ENCODE results near the gene CNGA2. TPM values are rescaled to one million over a fixed set of nuclear protein-coding genes. Genes with fewer than 3 reads are reported as not detected.

CNGA2 gene
- polyA plus RNA-seq, 3 donors: not detected

DNA sequence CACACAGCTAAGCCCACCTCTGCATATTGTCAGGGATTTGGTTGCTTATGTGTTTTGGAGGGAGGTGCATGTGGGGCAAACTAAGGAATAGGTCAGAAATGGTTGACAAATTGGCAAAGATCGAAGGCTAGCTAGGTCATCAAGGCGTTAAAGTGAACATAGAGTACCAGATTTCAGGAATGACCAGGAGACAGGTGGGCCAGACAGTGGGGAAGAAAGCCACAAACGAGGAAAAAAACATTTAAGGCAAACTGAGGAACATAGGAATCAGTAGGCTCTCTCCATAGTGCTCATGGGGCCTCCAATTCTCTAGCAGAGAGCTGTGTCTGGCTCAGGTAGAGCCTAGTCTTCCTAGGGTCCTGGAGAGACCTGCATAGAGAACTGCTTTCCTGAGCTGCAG lies 57.4 kb downstream of the CNGA2 start:
- no peaks in the 10 kb centered on the region for H3K36me3 ChIP-seq (replicated peaks in 1 of 2; ENCODE audit: control insufficient read depth in 1 of 2, insufficient read depth in 2 of 2, low read length in 2 of 2)
- Mint-ChIP-seq H3K27ac (no peak overlapping the region), H3K27me3 (ENCODE audit: low read depth in 3 of 3) (peaks cover 3% of the 10 kb centered on the region in 3 donors), H3K4me1 (no peaks in the 10 kb centered on the region), H3K36me3 (no peaks in the 10 kb centered on the region), H3K4me3 (no peak overlapping the region), H3K9me3 (peaks cover 0 to 9% (median 2%) of the 10 kb centered on the region in 7 donors)
- H3K4me3 ChIP-seq (replicated peaks in 1 of 3; ENCODE audit: low read depth in 2 of 3, low read length in 3 of 3): no peak overlapping the region
- 100% methylated on average over 1 of the region's 3 CpGs for WGBS (ENCODE audit: insufficient coverage)
- no peaks in the 10 kb centered on the region for H3K9me3 ChIP-seq (replicated peaks in 1 of 2; ENCODE audit: control insufficient read depth in 1 of 2, insufficient read depth in 1 of 2, low read length in 2 of 2)
- TF ChIP-seq, protein P1, sequence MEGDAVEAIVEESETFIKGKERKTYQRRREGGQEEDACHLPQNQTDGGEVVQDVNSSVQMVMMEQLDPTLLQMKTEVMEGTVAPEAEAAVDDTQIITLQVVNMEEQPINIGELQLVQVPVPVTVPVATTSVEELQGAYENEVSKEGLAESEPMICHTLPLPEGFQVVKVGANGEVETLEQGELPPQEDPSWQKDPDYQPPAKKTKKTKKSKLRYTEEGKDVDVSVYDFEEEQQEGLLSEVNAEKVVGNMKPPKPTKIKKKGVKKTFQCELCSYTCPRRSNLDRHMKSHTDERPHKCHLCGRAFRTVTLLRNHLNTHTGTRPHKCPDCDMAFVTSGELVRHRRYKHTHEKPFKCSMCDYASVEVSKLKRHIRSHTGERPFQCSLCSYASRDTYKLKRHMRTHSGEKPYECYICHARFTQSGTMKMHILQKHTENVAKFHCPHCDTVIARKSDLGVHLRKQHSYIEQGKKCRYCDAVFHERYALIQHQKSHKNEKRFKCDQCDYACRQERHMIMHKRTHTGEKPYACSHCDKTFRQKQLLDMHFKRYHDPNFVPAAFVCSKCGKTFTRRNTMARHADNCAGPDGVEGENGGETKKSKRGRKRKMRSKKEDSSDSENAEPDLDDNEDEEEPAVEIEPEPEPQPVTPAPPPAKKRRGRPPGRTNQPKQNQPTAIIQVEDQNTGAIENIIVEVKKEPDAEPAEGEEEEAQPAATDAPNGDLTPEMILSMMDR (IDR thresholded peaks at IDR 0.05): no peak
- H3K4me2 ChIP-seq (replicated peaks; ENCODE audit: extremely low read depth, low read length, poor library complexity, severe bottlenecking): no peak overlapping the region
- intact Hi-C loops (cut with micrococcal nuclease): no loop called here
- DNase-seq: no peak
- H3K27me3 ChIP-seq (ENCODE audit: control insufficient read depth in 2 of 2, insufficient read depth in 2 of 2, low read length in 2 of 2): no peaks in the 10 kb centered on the region
- H3K79me2 ChIP-seq (ENCODE audit: insufficient read depth, low read length): no peaks in the 10 kb centered on the region
- no peaks in the 10 kb centered on the region for H3K4me1 ChIP-seq (ENCODE audit: control insufficient read depth in 1 of 2, insufficient read depth in 2 of 2, low read length in 2 of 2)
- H4K20me1 ChIP-seq (ENCODE audit: insufficient read depth, low read length): no peaks in the 10 kb centered on the region
- no peak overlapping the region for H3K27ac ChIP-seq (ENCODE audit: low read depth in 1 of 2, low read length in 2 of 2)
- H2AFZ ChIP-seq (ENCODE audit: insufficient read depth, low read depth, low read length, poor library complexity, severe bottlenecking): no peak overlapping the region
- H3K9ac ChIP-seq (ENCODE audit: insufficient read depth, low read length, poor library complexity, severe bottlenecking): no peak overlapping the region

DNA sequence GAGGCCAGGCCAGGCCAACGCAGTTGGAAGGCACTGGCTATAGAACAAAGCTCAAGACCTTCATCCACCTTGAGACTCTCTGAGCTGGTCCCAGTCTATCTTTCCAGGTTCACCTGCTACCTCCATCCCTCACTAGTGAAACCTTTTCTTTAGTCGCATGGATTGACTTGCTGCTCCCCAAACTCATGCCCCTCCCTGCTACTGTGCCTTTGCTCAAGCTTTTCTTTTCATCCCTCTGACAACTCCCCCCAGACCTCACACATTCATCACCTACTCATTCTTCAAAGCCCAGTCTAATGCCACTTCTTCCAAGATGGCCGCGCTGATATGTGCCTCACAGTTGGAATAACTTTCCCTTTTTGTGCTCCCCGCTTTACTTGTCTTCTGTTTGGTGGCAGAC lies 58.0 kb downstream of the CNGA2 start:
- no peak overlapping the region for H3K4me3 ChIP-seq (replicated peaks in 1 of 3; ENCODE audit: low read depth in 2 of 3, low read length in 3 of 3)
- peaks cover 0 to 9% (median 2%) of the 10 kb centered on the region in 7 donors for H3K9me3 Mint-ChIP-seq
- TF ChIP-seq, protein P1 (IDR thresholded peaks at IDR 0.05): no peak

More for the DNA sequence above, 58.0 kb downstream of the CNGA2 start:
- Histone ChIP-seq H3K4me1 (ENCODE audit: control insufficient read depth in 1 of 2, insufficient read depth in 2 of 2, low read length in 2 of 2) (no peaks in the 10 kb centered on the region), H3K9me3 (replicated peaks in 1 of 2; ENCODE audit: control insufficient read depth in 1 of 2, insufficient read depth in 1 of 2, low read length in 2 of 2) (no peaks in the 10 kb centered on the region), H3K9ac (ENCODE audit: insufficient read depth, low read length, poor library complexity, severe bottlenecking) (no peak overlapping the region), H3K79me2 (ENCODE audit: insufficient read depth, low read length) (no peaks in the 10 kb centered on the region), H2AFZ (ENCODE audit: insufficient read depth, low read depth, low read length, poor library complexity, severe bottlenecking) (no peak overlapping the region), H4K20me1 (ENCODE audit: insufficient read depth, low read length) (no peaks in the 10 kb centered on the region), H3K27ac (ENCODE audit: low read depth in 1 of 2, low read length in 2 of 2) (no peak overlapping the region), H3K27me3 (ENCODE audit: control insufficient read depth in 2 of 2, insufficient read depth in 2 of 2, low read length in 2 of 2) (no peaks in the 10 kb centered on the region), H3K4me2 (replicated peaks; ENCODE audit: extremely low read depth, low read length, poor library complexity, severe bottlenecking) (no peak overlapping the region), H3K36me3 (replicated peaks in 1 of 2; ENCODE audit: control insufficient read depth in 1 of 2, insufficient read depth in 2 of 2, low read length in 2 of 2) (no peaks in the 10 kb centered on the region)
- H3K36me3 Mint-ChIP-seq: no peaks in the 10 kb centered on the region
- no peak overlapping the region for H3K27ac Mint-ChIP-seq
- no peaks in the 10 kb centered on the region for H3K4me1 Mint-ChIP-seq
- no peak for DNase-seq
- H3K4me3 Mint-ChIP-seq: no peak overlapping the region
- intact Hi-C loops (cut with micrococcal nuclease): no loop called here
- H3K27me3 Mint-ChIP-seq (ENCODE audit: low read depth in 3 of 3): peaks cover 3% of the 10 kb centered on the region in 3 donors
- WGBS (ENCODE audit: insufficient coverage): 100% methylated on average over 1 of the region's 5 CpGs

Data from CD14-positive monocyte (primary cell).